HG03378 (cell line): ENCODE results near the gene CNOT8.

Experiments used
- ATAC-seq: cut with Tn5 transposase; IDR thresholded peaks from one replicate; pipeline ENCODE4 v1.9.1; 2021; ENCODE audit warnings: mild to moderate bottlenecking, moderate library complexity; ENCODE audit not compliant: unreplicated experiment

Gene CNOT8

GRCh38 chr5:154863291-154864080 is 5.1 kb downstream of the CNOT8 start:
- ATAC-seq = no peak

- no peak for ATAC-seq
Measured at GRCh38 chr5:154865466-154866184, 7.2 kb downstream of the CNOT8 start.

GRCh38 chr5:154866841-154867240 is 8.4 kb downstream of the CNOT8 start:
- no peak for ATAC-seq

- no peak for ATAC-seq
Measured at GRCh38 chr5:154868702-154869101, 10.3 kb downstream of the CNOT8 start.

- no peak for ATAC-seq
Measured at GRCh38 chr5:154871734-154872133, 13.3 kb downstream of the CNOT8 start.

GRCh38 chr5:154873791-154874331 is 15.4 kb downstream of the CNOT8 start:
- no peak for ATAC-seq

GRCh38 chr5:154878642-154879335 is 20.4 kb downstream of the CNOT8 start:
- no peak for ATAC-seq

- no peak for ATAC-seq
Measured at GRCh38 chr5:154881986-154882385, 23.6 kb downstream of the CNOT8 start.

- no peak for ATAC-seq
Measured at GRCh38 chr5:154884424-154884823, 26.0 kb downstream of the CNOT8 start.

- no peak for ATAC-seq
Measured at GRCh38 chr5:154885439-154885838, 27.0 kb downstream of the CNOT8 start.

GRCh38 chr5:154892369-154892771 is 33.9 kb downstream of the CNOT8 start:
- no peak for ATAC-seq

- no peak for ATAC-seq
Measured at GRCh38 chr5:154893381-154893780, 35.0 kb downstream of the CNOT8 start.

GRCh38 chr5:154895606-154896561 is 37.5 kb downstream of the CNOT8 start:
- no peak for ATAC-seq

- ATAC-seq = no peak
Measured at GRCh38 chr5:154896562-154897165, 38.2 kb downstream of the CNOT8 start.

- ATAC-seq = no peak
Measured at GRCh38 chr5:154898210-154898609, 39.8 kb downstream of the CNOT8 start.

- ATAC-seq = no peak
Measured at GRCh38 chr5:154899151-154899816, 40.9 kb downstream of the CNOT8 start.

- ATAC-seq = no peak
Measured at GRCh38 chr5:154900066-154900465, 41.6 kb downstream of the CNOT8 start.

- no peak for ATAC-seq
Measured at GRCh38 chr5:154901276-154901675, 42.8 kb downstream of the CNOT8 start.

- ATAC-seq = no peak
Measured at GRCh38 chr5:154901913-154902312, 43.5 kb downstream of the CNOT8 start.
